Mesendoderm (in vitro differentiated cells): ENCODE results near the gene GPSM1.

Source experiments
- DNase-seq: peaks from one replicate; pipeline ENCODE4 v3.0.0; 2013
- H2AK5ac ChIP-seq: 2 replicates; pipeline ENCODE4 v1.6.1; 2013; ENCODE audit warnings: low read length, inconsistent platforms
- H2BK120ac ChIP-seq: 2 replicates; pipeline ENCODE4 v1.6.1; 2013; ENCODE audit warnings: low read depth, mild to moderate bottlenecking, low read length, moderate library complexity, mixed read lengths
- H2BK15ac ChIP-seq: replicated peaks from 2 replicates; pipeline ENCODE4 v1.6.1; 2013; ENCODE audit warnings: low read depth, mild to moderate bottlenecking, moderate library complexity
- H2BK5ac ChIP-seq: 2 replicates; pipeline ENCODE4 v1.6.1; 2013; ENCODE audit warnings: low read length, inconsistent platforms
- H3K18ac ChIP-seq: 2 replicates; pipeline ENCODE4 v1.6.1; 2013; ENCODE audit warnings: mild to moderate bottlenecking, low read length, mixed read lengths
- H3K23ac ChIP-seq: one replicate; pipeline ENCODE4 v1.6.1; 2013; ENCODE audit warnings: low read length
- H3K27ac ChIP-seq: 2 replicates; pipeline ENCODE4 v1.5.1; 2013; ENCODE audit warnings: low read depth, mild to moderate bottlenecking, inconsistent platforms, low read length, moderate library complexity
- H3K27me3 ChIP-seq: 2 replicates; pipeline ENCODE4 v1.6.1; 2013; ENCODE audit warnings: low read length, control low read depth, mild to moderate bottlenecking, inconsistent platforms; ENCODE audit not compliant: insufficient read depth, poor library complexity
- H3K36me3 ChIP-seq: 2 replicates; pipeline ENCODE4 v1.6.1; 2013; ENCODE audit warnings: low read length, inconsistent platforms; ENCODE audit not compliant: control insufficient read depth, insufficient read depth
- H3K4ac ChIP-seq: one replicate; pipeline ENCODE4 v1.6.1; 2013; ENCODE audit warnings: low read depth, mild to moderate bottlenecking, low read length, moderate library complexity
- H3K4me1 ChIP-seq: 2 replicates; pipeline ENCODE4 v1.6.1; 2013; ENCODE audit warnings: low read depth, low read length, inconsistent platforms; ENCODE audit not compliant: control insufficient read depth
- H3K4me2 ChIP-seq: 2 replicates; pipeline ENCODE4 v1.6.1; 2013; ENCODE audit warnings: low read length
- H3K4me3 ChIP-seq: 2 replicates; pipeline ENCODE4 v1.5.1; 2013; ENCODE audit warnings: mild to moderate bottlenecking, low read length
- H3K56ac ChIP-seq: one replicate; pipeline ENCODE4 v1.6.1; 2013; ENCODE audit warnings: low read length
- H3K79me1 ChIP-seq: 2 replicates; pipeline ENCODE4 v1.6.1; 2013; ENCODE audit warnings: low read length, inconsistent platforms
- H3K79me2 ChIP-seq: 2 replicates; pipeline ENCODE4 v1.6.1; 2013; ENCODE audit warnings: mild to moderate bottlenecking, low read length; ENCODE audit not compliant: control insufficient read depth, insufficient read depth
- H3K9ac ChIP-seq: 2 replicates; pipeline ENCODE4 v1.6.1; 2013; ENCODE audit warnings: low read length, inconsistent platforms
- H4K5ac ChIP-seq: one replicate; pipeline ENCODE4 v1.6.1; 2013; ENCODE audit warnings: low read length
- H4K8ac ChIP-seq: one replicate; pipeline ENCODE4 v1.6.1; 2013; ENCODE audit warnings: low read depth, mild to moderate bottlenecking, control low read depth, low read length, moderate library complexity
- WGBS: extraction: QIAGEN DNeasy Blood & Tissue Kit; methylation state at CpG from one replicate; pipeline ENCODE4 v1.1.7; 2013; ENCODE audit warnings: low lambda C conversion rate, missing lambda C conversion rate; ENCODE audit not compliant: insufficient coverage; ENCODE audit errors: extremely low coverage; 5-methylcytosine and 5-hydroxymethylcytosine counted together

Gene GPSM1

GRCh38 chr9:136395345-136396218, 68.2 kb downstream of the GPSM1 start:
- Histone ChIP-seq H2BK120ac (no peak overlapping the region), H3K23ac (no peak overlapping the region), H2BK15ac (no peak overlapping the region), H2BK5ac (no peak overlapping the region), H3K36me3 (peaks cover 26% of the 10 kb centered on the region), H3K4me3 (no peak overlapping the region), H3K4me1 (peaks cover 2% of the 10 kb centered on the region), H3K79me1 (peaks cover 18% of the 10 kb centered on the region), H3K56ac (no peak overlapping the region), H4K8ac (no peak overlapping the region), H3K4me2 (no peak overlapping the region), H3K79me2 (peaks cover 22% of the 10 kb centered on the region), H3K27me3 (no peaks in the 10 kb centered on the region), H2AK5ac (no peak overlapping the region), H3K9ac (no peak overlapping the region), H3K4ac (no peak overlapping the region), H4K5ac (no peak overlapping the region), H3K18ac (no peak overlapping the region), H3K27ac (no peak overlapping the region)
- WGBS, result no CpG with 5 or more reads among the region's 26 CpGs
- DNase-seq, result no peak

GRCh38 chr9:136396219-136396515, 68.8 kb downstream of the GPSM1 start:
- H3K9ac ChIP-seq, result no peak overlapping the region
- no peak overlapping the region for H3K4ac ChIP-seq
- DNase-seq, result no peak
- WGBS, result no CpG with 5 or more reads among the region's 4 CpGs
- H3K79me2 ChIP-seq, result peaks cover 22% of the 10 kb centered on the region
- no peak overlapping the region for H3K23ac ChIP-seq
- no peak overlapping the region for H3K4me2 ChIP-seq
- H4K8ac ChIP-seq, result no peak overlapping the region
- no peak overlapping the region for H3K27ac ChIP-seq
- no peak overlapping the region for H3K18ac ChIP-seq
- H2AK5ac ChIP-seq, result no peak overlapping the region
- no peak overlapping the region for H3K56ac ChIP-seq
- H3K4me1 ChIP-seq, result peaks cover 2% of the 10 kb centered on the region
- H2BK5ac ChIP-seq, result no peak overlapping the region
- no peak overlapping the region for H4K5ac ChIP-seq
- H2BK120ac ChIP-seq, result no peak overlapping the region
- no peak overlapping the region for H2BK15ac ChIP-seq
- H3K4me3 ChIP-seq, result no peak overlapping the region
- peaks cover 26% of the 10 kb centered on the region for H3K36me3 ChIP-seq
- H3K27me3 ChIP-seq, result no peaks in the 10 kb centered on the region
- peaks cover 18% of the 10 kb centered on the region for H3K79me1 ChIP-seq

- H3K4me2 ChIP-seq, result no peak overlapping the region
- no peak overlapping the region for H4K8ac ChIP-seq
- WGBS, result no CpG with 5 or more reads among the region's 6 CpGs
Observed at GRCh38 chr9:136397643-136398042, 70.3 kb downstream of the GPSM1 start.

GRCh38 chr9:136398286-136398685, 70.9 kb downstream of the GPSM1 start:
- H3K4me2 ChIP-seq, result no peak overlapping the region
- no peak overlapping the region for H2BK120ac ChIP-seq
- no peak overlapping the region for H3K4ac ChIP-seq
- no peak overlapping the region for H2BK15ac ChIP-seq
- WGBS, result no CpG with 5 or more reads among the region's 12 CpGs
- H3K27me3 ChIP-seq, result no peaks in the 10 kb centered on the region
- no peak for DNase-seq
- H3K4me3 ChIP-seq, result no peak overlapping the region
- no peak overlapping the region for H4K5ac ChIP-seq
- peak overlapping the region; percentile 97 for H3K9ac ChIP-seq
- no peak overlapping the region for H3K27ac ChIP-seq
- H4K8ac ChIP-seq, result no peak overlapping the region
- peaks cover 2% of the 10 kb centered on the region for H3K4me1 ChIP-seq
- no peak overlapping the region for H2BK5ac ChIP-seq
- H3K18ac ChIP-seq, result no peak overlapping the region
- peaks cover 20% of the 10 kb centered on the region for H3K36me3 ChIP-seq
- H3K79me1 ChIP-seq, result peaks cover 18% of the 10 kb centered on the region
- no peak overlapping the region for H3K23ac ChIP-seq
- peaks cover 22% of the 10 kb centered on the region for H3K79me2 ChIP-seq
- no peak overlapping the region for H2AK5ac ChIP-seq
- peak overlapping the region; percentile 96 for H3K56ac ChIP-seq

More at GRCh38 chr9:136397643-136398042, 70.3 kb downstream of the GPSM1 start:
- peaks cover 18% of the 10 kb centered on the region for H3K79me1 ChIP-seq
- H3K79me2 ChIP-seq, result peaks cover 22% of the 10 kb centered on the region
- H3K4me3 ChIP-seq, result no peak overlapping the region
- no peak overlapping the region for H2BK15ac ChIP-seq
- no peaks in the 10 kb centered on the region for H3K27me3 ChIP-seq
- H4K5ac ChIP-seq, result no peak overlapping the region
- no peak for DNase-seq
- H3K18ac ChIP-seq, result no peak overlapping the region
- H3K9ac ChIP-seq, result no peak overlapping the region
- no peak overlapping the region for H3K23ac ChIP-seq
- H3K4ac ChIP-seq, result no peak overlapping the region
- peaks cover 2% of the 10 kb centered on the region for H3K4me1 ChIP-seq
- no peak overlapping the region for H2AK5ac ChIP-seq
- H2BK5ac ChIP-seq, result no peak overlapping the region
- no peak overlapping the region for H3K56ac ChIP-seq
- peaks cover 20% of the 10 kb centered on the region for H3K36me3 ChIP-seq
- no peak overlapping the region for H2BK120ac ChIP-seq
- H3K27ac ChIP-seq, result no peak overlapping the region

- Histone ChIP-seq H3K79me2 (peaks cover 22% of the 10 kb centered on the region), H3K18ac (peak overlapping the region; percentile 6), H3K27me3 (no peaks in the 10 kb centered on the region), H3K36me3 (peaks cover 23% of the 10 kb centered on the region), H3K23ac (peak overlapping the region; percentile 3), H3K27ac (peak overlapping the region; percentile 26), H3K56ac (peak overlapping the region; percentile 96), H3K79me1 (peaks cover 18% of the 10 kb centered on the region), H4K8ac (no peak overlapping the region), H3K4me2 (peak overlapping the region; percentile 90), H3K4me1 (peaks cover 2% of the 10 kb centered on the region), H2BK120ac (no peak overlapping the region), H2AK5ac (no peak overlapping the region), H2BK5ac (no peak overlapping the region), H3K9ac (peak overlapping the region; percentile 97), H3K4ac (peak overlapping the region; percentile 8), H4K5ac (no peak overlapping the region), H2BK15ac (no peak overlapping the region), H3K4me3 (peak overlapping the region; percentile 93)
- no CpG with 5 or more reads among the region's 67 CpGs for WGBS
- peak; percentile 39 for DNase-seq
Observed at GRCh38 chr9:136399176-136400037, 72.1 kb downstream of the GPSM1 start.
